Prostate gland (tissue), 2 donors: ENCODE results near the gene COMMD1.

Source experiments
- CTCF ChIP-seq, 4 experiments: fragments of 200-600 bp in 2 of 4; fragments of 450-650 bp in 2 of 4; sonication (generic) in 2 of 4; IDR thresholded peaks; 1 replicate in 3 of 4; 2 replicates in 1 of 4; pipeline ENCODE4 v1.5.1; 2016 to 2019; ENCODE audit warnings: antibody characterized with exemption in 4 of 4, mild to moderate bottlenecking in 2 of 4, moderate library complexity in 2 of 4
- POLR2A ChIP-seq: fragments of 450-650 bp; IDR thresholded peaks from one replicate; pipeline ENCODE4 v1.6.1; 2016; ENCODE audit warnings: antibody characterized with exemption, mild to moderate bottlenecking

GRCh38 chr2:61878761-61879160, 26.7 kb upstream of the COMMD1 start:
- TF ChIP-seq CTCF (IDR thresholded peaks at IDR 0.05) (no peak), POLR2A (no peak)
